Gastrocnemius medialis (tissue), 4 donors: ENCODE measurements around the gene YIPF1. TPM values are rescaled to one million over a fixed set of nuclear protein-coding genes. Genes with fewer than 3 reads are reported as not detected.
"Not testable (repeated sequence)": the region's sequence is repeated elsewhere in the genome, so short reads cannot be mapped to it uniquely, and the experiment has no call there.

Experiments
- ATAC-seq, 2 donors: fragments of 150-250 bp; one replicate each; pipeline ENCODE4 v1.9.1; 2016
- DNase-seq, 2 donors: peaks; one replicate each; pipeline ENCODE4 v3.0.0-alpha.2; 2019
- H3K27ac ChIP-seq, 4 donors: fragments of 200-600 bp; sonication (generic); 1 replicate in 1 of 4; 2 replicates in 3 of 4; pipeline ENCODE4 v1.5.1; 2016 to 2018; ENCODE audit warnings: mild to moderate bottlenecking in 2 of 4, moderate library complexity in 1 of 4
- H3K27me3 ChIP-seq, 3 donors: fragments of 200-600 bp; sonication (generic) in 2 of 3; 1 replicate in 1 of 3; 2 replicates in 2 of 3; pipeline versions ENCODE4 v1.5.1 to v1.6.0; 2016 to 2019; ENCODE audit warnings: mild to moderate bottlenecking in 1 of 3, moderate library complexity in 1 of 3
- H3K36me3 ChIP-seq, 2 donors: fragments of 200-600 bp; sonication (generic) in 1 of 2; one replicate each; pipeline ENCODE4 v1.5.1; 2017 to 2018
- H3K4me1 ChIP-seq, 2 donors: fragments of 200-600 bp; sonication (generic) in 1 of 2; one replicate each; pipeline ENCODE4 v1.5.1; 2016 to 2017; ENCODE audit warnings: mild to moderate bottlenecking in 2 of 2
- H3K4me3 ChIP-seq, 4 donors: fragments of 200-600 bp; sonication (generic) in 3 of 4; 1 replicate in 1 of 4; 2 replicates in 3 of 4; pipeline ENCODE4 v1.5.1; 2016 to 2019; ENCODE audit warnings: mild to moderate bottlenecking in 2 of 4
- H3K9me3 ChIP-seq, 3 donors: fragments of 200-600 bp; sonication (generic) in 2 of 3; 1 replicate in 1 of 3; 2 replicates in 2 of 3; pipeline ENCODE4 v1.5.1; 2016 to 2019
- CTCF ChIP-seq, 5 experiments: fragments of 450-650 bp in 3 of 5; fragments of 200-600 bp in 2 of 5; sonication (generic) in 2 of 5; IDR thresholded peaks in 4 of 5; conservative IDR thresholded peaks in 1 of 5; 1 replicate in 4 of 5; 2 replicates in 1 of 5; pipeline ENCODE4 v1.5.1; 2016 to 2019; ENCODE audit warnings: antibody characterized with exemption in 5 of 5, mild to moderate bottlenecking in 3 of 5, moderate library complexity in 3 of 5
- POLR2A ChIP-seq, 2 donors: fragments of 450-650 bp; IDR thresholded peaks; one replicate each; pipeline ENCODE4 v1.6.1; 2017; ENCODE audit warnings: antibody characterized with exemption in 2 of 2, mild to moderate bottlenecking in 2 of 2, moderate library complexity in 2 of 2
- in situ Hi-C, 4 donors: fragments of 200-750 bp; cut with MboI; loops; one replicate each; pipeline versions ENCODE4 v1.15.0 to v1.8.0; 2017; ENCODE audit warnings: low sequenced_read_pairs in 4 of 4
- intact Hi-C: fragments of 100-400 bp; cut with DNase I; formaldehyde crosslinking; loops from one replicate; pipeline ENCODE4 v1.15.1; 2023; ENCODE audit warnings: low total_unique reads
- total RNA-seq, 4 donors: library from RNA; depleted of rRNA; stranded (reverse); fragments of >200 nt; gene quantifications; one replicate each; pipeline versions ENCODE4 v1.1.0 to v1.2.3, GENCODE V29; 2016

Gene YIPF1
- total RNA-seq, 4 donors from 2014 or later, result 18.8 to 34.8 (median 27.2) TPM

- peak in 4 of 5 experiments; percentile 23 to 56 (median 39) for TF ChIP-seq CTCF (IDR thresholded peaks at IDR 0.05 in 4 of 5, conservative IDR thresholded peaks at IDR 0.05 in 1 of 5)
- no peak for TF ChIP-seq POLR2A (IDR thresholded peaks at IDR 0.05)
- Histone ChIP-seq H3K27ac (no peak overlapping the region), H3K9me3 (no peaks in the 10 kb centered on the region), H3K4me1 (no peaks in the 10 kb centered on the region), H3K4me3 (no peak overlapping the region), H3K36me3 (peaks cover 7 to 67% of the 10 kb centered on the region in 2 donors), H3K27me3 (no peaks in the 10 kb centered on the region)
- DNase-seq (no peak), ATAC-seq (no peak)
- in situ Hi-C loops, result no loop called here
- intact Hi-C loops, result loop anchor here (1.0 kb wide), 1 partner anchor 71 kb away; no protein-coding TSS in a partner anchor
These were observed 11.0 kb downstream of the YIPF1 start for GRCh38 chr1:53878492-53879105.

- H3K9me3 ChIP-seq, ATAC-seq, H3K4me3 ChIP-seq, in situ Hi-C loops, H3K27ac ChIP-seq, DNase-seq, H3K4me1 ChIP-seq, intact Hi-C loops, H3K27me3 ChIP-seq: not testable (repeated sequence)
- peaks cover 10 to 75% of the 10 kb centered on the region in 2 donors for H3K36me3 ChIP-seq
These were observed 14.4 kb downstream of the YIPF1 start for GRCh38 chr1:53875150-53875549.

- H3K4me1 ChIP-seq, result no peaks in the 10 kb centered on the region
- DNase-seq, result no peak
- H3K27me3 ChIP-seq, result no peaks in the 10 kb centered on the region
- ATAC-seq, result no peak
- intact Hi-C loops (no loop called here), in situ Hi-C loops (loop anchor here in 1 of 4 donors (25.0 kb wide), 1 partner anchor 890 kb away; the partner anchor contains the start of gene PARS2)
- no peak overlapping the region for H3K4me3 ChIP-seq
- no peaks in the 10 kb centered on the region for H3K9me3 ChIP-seq
- H3K36me3 ChIP-seq, result peaks cover 6 to 71% of the 10 kb centered on the region in 2 donors
- no peak overlapping the region for H3K27ac ChIP-seq
- TF ChIP-seq POLR2A (IDR thresholded peaks at IDR 0.05) (no peak), CTCF (IDR thresholded peaks at IDR 0.05 in 4 of 5, conservative IDR thresholded peaks at IDR 0.05 in 1 of 5) (no peak)
These were observed 17.7 kb downstream of the YIPF1 start for GRCh38 chr1:53871773-53872484.

- in situ Hi-C loops, result loop anchor here in 1 of 4 donors (25.0 kb wide), 1 partner anchor 891 kb away; the partner anchor contains the start of gene PARS2
These were observed 18.4 kb downstream of the YIPF1 start for GRCh38 chr1:53871221-53871620.

More at GRCh38 chr1:53871221-53871620, 18.4 kb downstream of the YIPF1 start:
- no peaks in the 10 kb centered on the region for H3K4me1 ChIP-seq
- no peak overlapping the region for H3K4me3 ChIP-seq
- intact Hi-C loops, result no loop called here
- H3K9me3 ChIP-seq, result no peaks in the 10 kb centered on the region
- DNase-seq, result no peak
- no peak overlapping the region for H3K27ac ChIP-seq
- no peaks in the 10 kb centered on the region for H3K27me3 ChIP-seq
- TF ChIP-seq POLR2A (IDR thresholded peaks at IDR 0.05) (no peak), CTCF (IDR thresholded peaks at IDR 0.05 in 4 of 5, conservative IDR thresholded peaks at IDR 0.05 in 1 of 5) (no peak)
- H3K36me3 ChIP-seq, result peaks cover 3 to 71% of the 10 kb centered on the region in 2 donors
- ATAC-seq, result no peak
